ENCODE data around the gene NFIC. TPM values are rescaled to one million over a fixed set of nuclear protein-coding genes. Genes with fewer than 3 reads are reported as not detected.
"Not testable (repeated sequence)": the region's sequence is repeated elsewhere in the genome, so short reads cannot be mapped to it uniquely, and the experiment has no call there.

NFIC gene
- total RNA-seq, 4 donors from 2014 or later = 55.7 to 84.5 (median 65.5) TPM

GRCh38 chr19:3440082-3440481 lies 73.7 kb downstream of the NFIC start:
- ATAC-seq (ENCODE audit: low FRiP score) = no peak
- no peak for TF ChIP-seq CTCF (IDR thresholded peaks at IDR 0.05)
- DNase-seq (ENCODE audit: low spot score) = no peak

DNA sequence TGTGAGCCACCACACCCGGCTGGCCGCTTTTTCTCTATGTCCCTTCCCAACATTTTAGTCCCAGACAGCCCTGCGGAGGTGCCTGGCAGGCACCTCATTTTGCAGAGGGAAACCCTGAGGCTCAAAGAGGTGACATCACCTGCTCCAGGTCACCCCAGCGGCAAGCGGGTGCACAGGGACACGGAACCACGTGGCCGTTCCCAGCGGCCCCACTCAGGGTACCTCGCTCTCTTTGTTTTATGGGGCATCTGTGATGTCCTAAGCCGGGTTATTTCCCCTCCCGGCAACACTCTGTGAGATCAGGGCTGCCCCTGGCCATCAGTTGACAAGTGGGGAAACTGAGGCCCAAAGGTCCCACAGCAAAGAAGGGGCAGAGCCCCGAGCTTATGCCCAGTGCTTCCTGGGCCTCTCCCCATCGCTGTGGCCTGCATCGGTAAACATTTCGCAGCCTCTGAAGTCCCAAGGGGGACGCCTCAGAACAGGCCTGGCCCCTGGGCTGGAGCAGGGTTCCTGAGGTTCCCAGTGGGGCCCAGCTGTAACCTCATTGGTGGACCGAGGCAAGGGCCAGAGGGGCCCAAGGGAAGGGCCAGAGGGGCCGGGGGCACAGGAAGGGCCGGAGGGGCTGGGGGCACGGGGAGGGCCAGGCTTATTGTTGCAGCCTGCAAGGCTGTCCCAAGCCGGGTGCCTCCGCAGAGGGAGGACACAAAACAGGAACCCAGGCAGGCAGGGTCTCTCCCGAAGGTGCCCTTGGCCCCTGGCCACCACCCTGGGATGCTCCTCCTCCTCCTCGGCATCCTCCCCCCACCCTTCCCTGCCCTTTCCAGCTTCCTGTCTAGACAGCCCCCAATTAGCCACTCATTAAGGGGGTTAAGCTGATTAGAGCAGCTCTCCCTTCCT lies 75.0 kb downstream of the NFIC start:
- ATAC-seq (ENCODE audit: low FRiP score) = no peak
- DNase-seq (ENCODE audit: low spot score) = no peak

DNA sequence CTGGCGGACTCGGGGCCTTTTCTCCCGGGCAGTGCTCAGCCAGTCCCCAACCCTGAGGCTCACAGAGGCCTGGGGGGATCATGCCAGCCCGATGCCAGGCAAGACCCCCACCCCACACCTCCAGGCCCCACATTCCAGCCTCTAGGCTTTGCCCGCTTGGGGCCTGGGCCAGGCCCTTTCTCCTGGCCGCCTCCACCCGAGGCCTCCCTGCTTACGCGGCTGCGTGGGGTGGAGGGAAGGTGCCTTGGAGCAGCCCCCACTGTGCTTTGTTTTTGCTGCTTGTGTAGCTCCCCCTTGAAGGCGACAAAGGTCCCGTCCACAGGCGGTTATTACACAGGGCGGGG lies 75.6 kb downstream of the NFIC start:
- ATAC-seq (ENCODE audit: low FRiP score) = no peak
- no peak for DNase-seq (ENCODE audit: low spot score)
- no peak for TF ChIP-seq CTCF (IDR thresholded peaks at IDR 0.05)

More for the DNA sequence above, 75.0 kb downstream of the NFIC start:
- TF ChIP-seq CTCF (IDR thresholded peaks at IDR 0.05) = no peak

GRCh38 chr19:3442487-3443071 lies 76.2 kb downstream of the NFIC start:
- ATAC-seq (ENCODE audit: low FRiP score) (no peak), DNase-seq (ENCODE audit: low spot score) (no peak)
- TF ChIP-seq CTCF (IDR thresholded peaks at IDR 0.05) = no peak

- ATAC-seq (ENCODE audit: low FRiP score) (no peak), DNase-seq (ENCODE audit: low spot score) (no peak)
- TF ChIP-seq CTCF (IDR thresholded peaks at IDR 0.05) = no peak
These were observed 77.7 kb downstream of the NFIC start for GRCh38 chr19:3443840-3444694.

- ATAC-seq (ENCODE audit: low FRiP score) (no peak), DNase-seq (ENCODE audit: low spot score) (no peak)
- TF ChIP-seq CTCF (IDR thresholded peaks at IDR 0.05) = no peak
These were observed 78.4 kb downstream of the NFIC start for GRCh38 chr19:3444695-3445234.

DNA sequence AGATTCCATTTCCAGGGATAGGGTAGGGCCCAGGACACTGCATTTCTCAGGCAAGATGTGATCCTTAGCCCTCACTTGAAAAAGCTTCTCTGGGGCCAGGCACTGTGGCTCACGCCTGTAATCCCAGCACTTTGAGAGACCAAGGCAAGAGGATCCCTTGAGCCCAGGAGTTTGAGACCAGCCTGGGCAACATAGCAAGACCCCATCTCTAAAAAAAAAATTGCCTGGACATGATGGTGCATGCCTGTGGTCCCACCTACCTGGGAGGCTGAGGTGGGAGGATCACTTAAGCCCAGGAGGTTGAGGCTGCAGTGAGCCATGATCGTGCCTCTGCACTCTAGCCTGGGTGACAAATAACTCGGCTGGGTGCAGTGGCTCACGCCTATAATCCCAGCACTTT lies 80.3 kb downstream of the NFIC start:
- ATAC-seq (ENCODE audit: low FRiP score); DNase-seq (ENCODE audit: low spot score): not testable (repeated sequence)
